Suppressor macrophage treated with lipopolysaccharide for 4 hours (primary cell): ENCODE data around the gene ZNF367.
A peak's percentile ranks its signal among the peaks of the same experiment; 100 is the strongest.

Source experiments
- DNase-seq: peaks from one replicate; pipeline ENCODE4 v3.0.0-alpha.2; 2020

The ZNF367 gene

GRCh38 chr9:96418083-96418919, at the start of gene ZNF367:
ZNF367 (minus strand) TSS chr9:96418370; CDS start chr9:96418032, 338 bp downstream.
- DNase-seq = peak; percentile 97

- no peak for DNase-seq
These were observed 49.6 kb upstream of the ZNF367 start for GRCh38 chr9:96467784-96468183.

DNA sequence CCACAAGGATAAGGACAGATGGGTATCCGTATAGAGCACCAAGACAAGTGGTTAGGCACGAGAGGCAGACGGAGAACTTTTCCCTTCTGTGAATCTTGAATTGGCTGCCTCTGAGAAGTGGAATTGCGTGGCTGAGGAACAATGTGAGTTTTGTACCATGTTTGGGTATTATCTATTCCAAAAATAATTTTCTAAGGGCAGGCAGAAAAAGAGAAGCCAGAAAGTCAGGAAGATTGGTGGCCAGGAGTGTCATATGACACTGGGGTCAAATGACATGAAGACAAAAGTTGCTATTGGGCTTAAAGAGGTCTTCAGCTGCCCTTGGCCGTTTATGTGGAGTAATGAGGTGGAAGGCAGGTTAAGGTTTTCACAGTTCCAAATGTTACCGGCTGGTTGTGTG, 46.3 kb upstream of the ZNF367 start:
- DNase-seq = no peak

DNA sequence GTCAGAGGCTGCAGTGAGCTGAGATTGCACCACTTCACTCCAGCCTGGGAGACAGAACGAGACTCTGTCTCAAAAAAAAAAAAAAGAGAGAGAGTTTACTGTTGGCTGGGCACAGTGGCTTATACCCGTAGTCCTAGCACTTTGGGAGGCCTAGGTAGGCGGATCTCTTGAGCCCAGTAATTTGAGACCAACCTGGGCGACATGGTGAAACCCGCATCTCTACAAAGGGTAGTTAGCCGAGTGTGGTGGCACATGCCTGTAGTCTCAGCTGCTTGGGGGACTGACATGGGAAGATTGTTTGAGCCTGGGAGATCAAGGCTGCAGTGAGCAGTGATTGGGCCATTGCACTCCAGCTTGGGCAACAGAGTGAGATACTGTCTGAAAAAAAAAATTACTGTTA, 44.4 kb upstream of the ZNF367 start:
- DNase-seq = no peak

DNA sequence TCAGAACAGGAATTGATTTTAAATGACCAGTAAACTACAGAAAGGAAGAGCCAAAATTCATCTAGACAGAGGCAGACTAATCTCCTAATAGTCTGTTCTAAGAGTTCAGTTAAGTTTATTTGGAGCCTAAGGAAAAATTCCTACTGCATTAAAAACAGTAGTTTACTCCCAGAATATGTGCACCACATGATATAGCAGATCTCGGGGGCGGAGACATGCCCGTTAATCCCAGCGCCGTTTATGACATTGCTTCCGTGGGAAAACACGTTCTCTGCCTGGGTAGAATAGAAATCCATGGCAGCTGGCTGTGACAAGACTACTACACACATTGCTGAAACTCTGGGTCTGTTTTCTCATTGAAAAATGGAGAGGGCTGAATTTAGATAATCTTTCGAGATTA, 43.2 kb upstream of the ZNF367 start:
- DNase-seq = no peak

DNA sequence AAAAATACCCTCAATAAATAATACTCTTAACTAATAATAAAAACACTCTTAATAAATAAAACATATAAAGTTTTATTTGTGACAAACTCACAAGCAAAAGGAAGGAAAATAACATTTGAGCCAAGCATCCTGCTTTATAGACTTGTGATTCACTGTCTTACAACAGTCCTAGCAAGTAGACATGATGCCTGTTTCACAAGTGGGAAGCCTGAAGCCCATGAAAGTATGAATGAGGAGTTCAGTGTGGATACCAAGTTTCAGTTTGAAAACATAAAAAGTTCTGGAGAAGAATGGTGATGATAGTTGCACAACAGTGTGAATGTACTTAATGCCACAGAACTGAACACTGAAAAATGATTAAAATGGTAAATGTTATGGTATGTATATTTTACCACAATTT, 42.7 kb upstream of the ZNF367 start:
- no peak for DNase-seq

- DNase-seq = no peak
These were observed 42.3 kb upstream of the ZNF367 start for GRCh38 chr9:96460470-96460869.

- no peak for DNase-seq
These were observed 41.3 kb upstream of the ZNF367 start for GRCh38 chr9:96459268-96460007.

GRCh38 chr9:96458226-96458625, 40.1 kb upstream of the ZNF367 start:
- no peak for DNase-seq

- no peak for DNase-seq
These were observed 39.1 kb upstream of the ZNF367 start for GRCh38 chr9:96457266-96457665.

DNA sequence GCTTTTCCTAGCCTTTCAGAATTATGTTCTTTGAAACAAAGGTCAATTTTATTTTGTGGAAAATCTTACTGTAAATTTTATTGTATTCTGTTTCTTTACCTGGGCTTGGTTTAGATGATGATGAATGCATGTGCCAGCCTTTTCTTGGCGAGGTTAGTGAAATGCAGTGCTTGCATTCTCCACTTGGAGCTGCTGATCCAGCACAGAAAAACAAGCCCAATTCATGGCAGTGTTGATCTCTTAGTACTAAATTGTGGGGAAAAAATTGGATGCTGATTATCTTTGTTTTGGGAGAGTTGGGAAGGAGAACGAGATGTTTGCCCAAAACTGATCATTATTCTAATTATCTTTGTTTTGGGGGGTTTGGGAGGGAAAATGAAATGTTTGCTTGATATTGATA, 35.5 kb upstream of the ZNF367 start:
- peak; percentile 10 for DNase-seq

- DNase-seq = no peak
These were observed 32.7 kb upstream of the ZNF367 start for GRCh38 chr9:96450613-96451528.

DNA sequence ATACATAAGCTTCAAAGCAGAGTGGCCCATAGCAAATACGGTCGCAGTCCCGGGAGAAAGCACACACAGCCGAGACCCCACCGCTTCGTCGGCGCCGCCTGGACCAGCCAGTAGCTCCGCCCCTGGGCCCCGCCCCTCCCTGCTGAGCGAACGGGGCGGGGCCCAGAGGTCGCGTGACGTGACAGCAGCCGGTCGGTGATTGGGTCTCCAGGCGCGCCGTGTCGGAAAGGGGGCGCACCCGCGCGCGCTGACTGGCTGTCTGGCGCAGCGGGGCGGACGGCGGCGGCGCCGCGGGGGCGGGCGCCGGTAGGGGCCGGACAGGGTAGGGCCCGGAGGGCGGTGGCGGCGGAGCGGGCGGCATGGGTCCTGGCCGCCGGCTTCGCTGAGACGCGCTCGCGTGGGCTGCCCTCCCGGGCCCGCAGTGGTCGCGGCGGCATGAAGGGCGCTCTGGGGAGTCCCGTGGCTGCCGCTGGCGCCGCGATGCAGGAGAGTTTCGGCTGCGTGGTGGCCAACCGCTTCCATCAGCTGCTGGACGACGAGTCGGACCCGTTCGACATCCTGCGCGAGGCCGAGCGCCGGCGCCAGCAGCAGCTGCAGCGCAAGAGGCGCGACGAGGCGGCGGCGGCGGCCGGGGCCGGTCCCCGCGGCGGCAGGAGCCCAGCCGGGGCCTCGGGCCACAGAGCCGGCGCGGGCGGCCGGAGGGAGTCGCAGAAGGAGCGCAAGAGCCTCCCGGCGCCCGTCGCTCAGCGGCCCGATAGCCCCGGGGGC, 31.9 kb upstream of the ZNF367 start, which contains the start of gene HABP4:
TSS of gene HABP4 (plus strand) at position 325 of the 768 bp plus-strand sequence. CDS start at position 436, 111 bp downstream.
- peak; percentile 99 for DNase-seq

GRCh38 chr9:96449523-96449844, 31.3 kb upstream of the ZNF367 start:
- DNase-seq = no peak

- no peak for DNase-seq
These were observed 30.5 kb upstream of the ZNF367 start for GRCh38 chr9:96448546-96449170.

DNA sequence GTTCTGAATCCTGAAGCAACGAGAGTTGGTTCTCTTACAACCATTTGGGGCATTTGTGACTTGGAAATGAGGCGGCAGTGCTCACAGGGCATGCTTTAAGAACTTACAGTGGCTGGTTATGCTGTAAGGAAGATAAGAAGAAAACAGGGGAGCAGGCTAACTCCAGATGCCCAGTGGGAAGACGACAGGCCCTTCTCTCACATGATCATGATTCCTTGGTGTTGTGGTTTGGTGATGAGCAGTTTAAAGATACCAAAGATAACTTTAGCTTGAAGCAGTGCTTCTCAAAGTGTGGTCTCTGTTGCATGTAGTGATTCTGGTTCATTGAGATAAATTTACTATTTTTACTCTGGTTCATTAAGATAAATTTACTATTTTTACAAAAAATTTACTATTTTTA, 29.2 kb upstream of the ZNF367 start:
- DNase-seq = no peak

DNA sequence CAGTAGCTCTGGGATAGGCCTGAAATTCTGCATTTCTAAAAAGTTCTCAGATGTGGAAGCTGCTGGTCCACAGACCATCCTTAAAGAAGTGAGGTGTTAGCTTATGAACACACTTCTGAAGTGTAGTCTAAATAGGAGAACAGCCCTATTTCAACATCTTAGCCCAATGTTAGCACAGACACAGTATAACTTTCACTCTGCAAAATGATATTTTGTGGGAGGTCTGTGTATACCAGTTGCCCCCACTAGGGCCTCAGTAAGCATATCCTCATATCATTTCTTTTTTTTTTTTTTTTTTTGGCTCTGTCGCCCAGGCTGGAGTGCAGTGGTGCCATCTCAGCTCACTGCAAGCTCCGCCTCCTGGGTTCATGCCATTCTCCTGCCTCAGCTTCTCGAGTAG, 24.3 kb upstream of the ZNF367 start:
- no peak for DNase-seq

DNA sequence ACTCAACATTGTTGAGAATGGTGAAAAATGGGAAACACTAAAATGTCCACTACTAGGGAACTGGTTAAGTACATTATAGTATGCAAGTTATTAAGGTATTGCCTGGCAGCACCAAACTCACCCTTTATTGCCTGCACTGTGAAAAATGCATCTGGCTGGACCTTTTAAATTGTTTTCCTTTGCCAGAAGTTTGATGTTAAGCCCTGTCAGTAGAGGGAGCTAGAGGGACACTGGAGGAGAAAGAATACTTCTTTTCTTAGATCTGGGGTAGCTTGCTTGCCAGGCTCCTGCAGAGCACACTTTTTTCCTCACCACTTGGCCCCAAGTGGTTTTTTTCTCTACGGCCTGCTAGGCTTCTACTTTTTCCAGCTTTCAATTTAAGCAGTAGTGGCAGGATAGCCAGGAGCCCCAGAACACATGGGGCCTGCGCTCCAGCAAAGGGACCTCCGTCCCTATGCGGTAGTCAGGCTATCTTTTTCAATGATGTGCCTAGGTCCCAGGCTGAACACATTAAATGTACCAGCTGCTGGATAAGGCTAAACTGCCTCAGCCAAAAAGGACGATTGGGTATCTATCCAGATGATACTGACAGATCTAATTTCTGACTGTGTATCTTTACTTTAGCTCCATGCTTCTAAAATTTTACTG, 23.8 kb upstream of the ZNF367 start:
- peak; percentile 81 for DNase-seq

DNA sequence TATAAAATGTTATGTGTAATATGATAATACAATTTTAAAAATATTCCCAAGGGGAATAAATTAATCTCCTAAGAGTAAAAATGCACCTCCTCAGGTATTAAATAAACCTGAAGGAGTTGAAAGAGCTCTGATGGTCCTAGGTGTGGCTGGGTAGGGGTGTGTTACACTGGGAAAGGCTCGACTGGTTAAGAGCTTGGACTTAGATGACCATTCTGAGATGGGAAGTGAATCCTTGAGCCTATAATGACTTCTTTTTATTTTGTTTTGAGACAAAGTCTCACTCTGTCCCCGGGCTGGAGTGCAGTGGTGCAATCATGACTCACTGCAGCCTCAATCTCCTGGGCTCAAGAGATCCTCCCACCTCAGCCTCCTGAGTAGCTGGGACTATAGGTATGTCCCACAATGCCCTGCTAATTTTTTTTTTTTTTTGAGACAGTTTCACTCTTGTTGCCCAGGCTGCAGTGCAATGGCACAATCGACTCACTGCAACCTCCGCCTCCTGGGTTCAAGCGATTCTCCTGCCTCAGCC, 22.6 kb upstream of the ZNF367 start:
- no peak for DNase-seq

DNA sequence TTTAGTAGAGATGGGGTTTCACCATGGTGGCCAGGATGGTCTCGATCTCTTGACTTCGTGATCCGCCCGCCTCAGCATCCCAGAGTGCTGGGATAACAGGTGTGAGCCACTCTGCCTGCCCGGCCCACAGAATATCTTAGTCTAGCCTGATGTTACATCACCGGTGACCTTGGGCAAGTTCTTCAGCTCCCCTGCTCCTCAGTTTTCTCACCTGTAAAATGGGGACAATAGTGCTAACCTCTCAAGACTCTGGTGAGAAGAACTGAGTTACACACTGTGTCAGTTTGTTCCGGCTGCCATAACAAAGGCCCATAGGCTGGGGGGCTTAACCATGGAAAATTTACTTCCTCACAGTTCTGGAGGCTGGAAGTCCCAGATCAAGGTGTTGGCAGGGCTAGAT, 19.3 kb upstream of the ZNF367 start:
- DNase-seq = no peak

DNA sequence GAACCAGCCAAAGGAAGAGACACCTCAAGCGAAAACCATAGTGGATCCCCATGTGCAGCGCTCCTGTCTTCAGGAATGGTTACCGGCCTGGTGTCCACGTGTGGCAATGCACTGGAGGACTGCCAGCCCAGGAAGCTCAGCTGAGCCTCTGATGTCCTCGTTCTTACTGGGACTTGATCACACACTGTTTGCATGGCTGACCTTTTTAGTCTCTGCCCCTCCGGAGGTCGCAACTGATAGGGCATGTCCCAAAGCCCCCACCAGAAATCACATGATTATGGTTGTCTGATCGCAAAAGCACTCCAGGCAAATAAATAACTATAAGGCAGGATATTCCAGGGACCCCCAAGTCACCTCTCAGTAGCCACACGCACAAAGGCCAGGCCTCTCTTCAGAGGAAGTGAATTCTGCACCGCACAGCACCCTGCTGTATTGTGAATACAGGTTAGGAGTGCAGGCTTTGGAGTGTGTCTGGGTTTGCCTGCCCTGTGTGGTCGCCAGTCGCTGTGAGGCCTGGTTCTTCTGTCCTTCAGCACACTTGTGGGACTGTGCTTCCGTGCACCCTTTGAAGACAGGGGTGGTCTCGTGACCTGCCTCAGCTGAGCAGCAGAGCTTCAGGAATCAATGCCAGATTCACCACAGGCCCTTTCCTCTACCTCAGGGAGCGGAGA, 18.4 kb upstream of the ZNF367 start:
- DNase-seq = no peak
